Stimulated activated CD8-positive, alpha-beta memory T cell treated with anti-CD3 and anti-CD28 coated beads, Interleukin-2, amount 100 ng/mL, for 1 hour (primary cell): ENCODE measurements around the gene FBXO28.

ENCODE experiments used
- DNase-seq, 2 donors: peaks; one replicate each; pipeline ENCODE4 v3.0.0-alpha.2; 2020; ENCODE audit warnings: low read depth in 2 of 2

FBXO28 gene

GRCh38 chr1:224095339-224095738 is 18.6 kb upstream of the FBXO28 start:
- DNase-seq, result no peak

GRCh38 chr1:224095867-224096266 is 18.0 kb upstream of the FBXO28 start:
- DNase-seq, result no peak

- DNase-seq, result no peak
Observed at GRCh38 chr1:224096773-224097172, 17.1 kb upstream of the FBXO28 start.

GRCh38 chr1:224098007-224098406 is 15.9 kb upstream of the FBXO28 start:
- no peak for DNase-seq

GRCh38 chr1:224106568-224107281 is 7.2 kb upstream of the FBXO28 start:
- DNase-seq, result no peak

GRCh38 chr1:224107282-224107625 is 6.7 kb upstream of the FBXO28 start:
- DNase-seq, result no peak

- no peak for DNase-seq
Observed at GRCh38 chr1:224108991-224109390, 4.9 kb upstream of the FBXO28 start.

GRCh38 chr1:224109981-224110380 is 3.9 kb upstream of the FBXO28 start:
- DNase-seq, result no peak

- DNase-seq, result no peak
Observed at GRCh38 chr1:224113005-224113404, 906 bp upstream of the FBXO28 start.

GRCh38 chr1:224113545-224113917 is 380 bp upstream of the FBXO28 start:
- no peak for DNase-seq

GRCh38 chr1:224114787-224115175 is 870 bp downstream of the FBXO28 start:
- no peak for DNase-seq

- no peak for DNase-seq
Observed at GRCh38 chr1:224116131-224116530, 2.2 kb downstream of the FBXO28 start.

- DNase-seq, result no peak
Observed at GRCh38 chr1:224118688-224119087, 4.8 kb downstream of the FBXO28 start.

GRCh38 chr1:224123136-224123535 is 9.2 kb downstream of the FBXO28 start:
- no peak for DNase-seq

- DNase-seq, result no peak
Observed at GRCh38 chr1:224124220-224124619, 10.3 kb downstream of the FBXO28 start.

- DNase-seq, result no peak
Observed at GRCh38 chr1:224127925-224128819, 14.3 kb downstream of the FBXO28 start.

- no peak for DNase-seq
Observed at GRCh38 chr1:224131253-224131652, 17.3 kb downstream of the FBXO28 start.

GRCh38 chr1:224132901-224133300 is 19.0 kb downstream of the FBXO28 start:
- no peak for DNase-seq

- no peak for DNase-seq
Observed at GRCh38 chr1:224133741-224134299, 19.9 kb downstream of the FBXO28 start.

GRCh38 chr1:224137518-224137917 is 23.6 kb downstream of the FBXO28 start:
- DNase-seq, result no peak

- no peak for DNase-seq
Observed at GRCh38 chr1:224138198-224138597, 24.3 kb downstream of the FBXO28 start.

- DNase-seq, result no peak
Observed at GRCh38 chr1:224141693-224142092, 27.8 kb downstream of the FBXO28 start.

- no peak for DNase-seq
Observed at GRCh38 chr1:224149709-224150108, 35.8 kb downstream of the FBXO28 start.
